ENCODE measurements around the gene CLEC2A. TPM values are rescaled to one million over a fixed set of nuclear protein-coding genes. Genes with fewer than 3 reads are reported as not detected.

CLEC2A gene
- total and polyA plus RNA-seq, 7 donors = not detected

DNA sequence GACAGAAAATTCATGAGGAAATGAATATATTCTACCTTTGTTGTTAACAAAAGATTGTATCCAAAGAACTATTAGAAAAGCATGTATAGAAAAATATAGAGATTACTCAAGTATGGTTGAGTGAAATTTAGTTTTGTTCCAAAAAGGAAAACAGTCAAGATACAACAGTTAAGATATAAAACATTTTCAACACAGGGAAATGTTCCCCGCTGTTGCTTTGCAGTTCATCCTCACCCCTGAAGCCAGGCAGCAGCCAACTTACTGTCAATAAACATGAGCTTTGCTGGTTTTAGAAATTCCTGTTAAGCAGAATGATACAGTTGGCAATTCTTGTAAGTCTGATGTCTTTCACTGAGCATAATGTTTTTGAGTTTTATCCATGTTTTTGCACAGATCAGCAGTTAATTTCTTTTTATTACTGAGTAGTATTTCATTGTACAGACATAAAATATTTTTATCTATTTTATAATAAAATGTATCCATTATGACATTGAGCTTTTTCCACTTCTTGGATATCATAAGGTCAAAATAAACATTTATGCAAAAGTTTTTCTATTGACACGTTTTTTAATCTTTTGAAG, 61.8 kb downstream of the CLEC2A start:
- intact Hi-C loops (cut with DNase I) = no loop called here
- Histone ChIP-seq H3K27ac (peak overlapping the region; percentile 67 to 77 (median 71)), H3K4me1 (no peaks in the 10 kb centered on the region), H3K36me3 (no peaks in the 10 kb centered on the region), H3K27me3 (no peaks in the 10 kb centered on the region), H3K4me3 (peak overlapping the region; percentile 13 to 48 (median 40)), H3K9me3 (no peaks in the 10 kb centered on the region)
- WGBS, 2 donors = 61 to 78% methylated on average over 2 of the region's 2 CpGs
- DNase-seq = no peak
- TF ChIP-seq EP300 (IDR thresholded peaks at IDR 0.05) (no peak), CTCF (IDR thresholded peaks at IDR 0.05) (no peak), POLR2A (IDR thresholded peaks at IDR 0.05) (no peak), POLR2AphosphoS5 (IDR thresholded peaks at IDR 0.05) (no peak)

DNA sequence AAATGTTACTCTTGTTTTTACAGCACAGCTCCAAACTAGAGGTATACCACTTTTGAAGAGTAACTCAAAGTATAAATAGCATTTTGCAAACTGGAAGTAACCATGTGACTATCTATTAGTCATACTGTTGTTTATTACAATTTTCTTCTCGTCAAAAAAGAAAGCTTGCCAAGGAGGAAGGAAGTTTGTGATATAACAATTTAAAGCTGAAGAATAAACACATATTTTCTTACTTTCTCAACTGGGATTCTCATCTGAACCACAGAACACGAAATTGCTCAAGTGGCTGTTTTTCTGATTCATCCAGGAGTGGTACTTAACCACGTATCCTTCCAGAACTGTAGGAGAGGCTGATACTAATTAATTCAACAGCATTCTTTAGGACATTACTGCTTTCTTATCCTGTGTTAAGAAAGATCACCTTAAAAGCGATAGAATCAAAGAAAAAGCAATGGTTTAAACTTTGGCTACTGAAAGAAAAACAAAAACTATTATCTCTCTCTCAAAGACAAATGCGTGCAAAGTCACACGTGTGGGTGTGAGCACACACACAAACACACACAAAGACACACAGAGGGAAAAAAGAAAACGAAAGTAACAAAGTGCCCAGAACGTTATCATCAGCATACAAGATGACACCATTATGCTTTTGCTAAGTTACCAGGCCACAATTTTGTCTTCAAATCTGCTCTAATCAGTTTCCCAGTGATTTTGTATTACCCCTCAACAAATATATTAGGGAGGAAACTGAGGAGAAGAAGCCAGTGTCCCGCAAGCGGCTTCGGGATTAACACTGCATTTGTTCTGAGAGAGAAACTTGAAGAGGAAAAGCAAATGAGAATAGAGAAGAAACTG, 62.6 kb downstream of the CLEC2A start, which contains the start of gene CLEC2B:
Gene CLEC2B, minus strand, starts transcription at position 48 of the 855 bp plus-strand sequence.
- H3K9me3 ChIP-seq = no peaks in the 10 kb centered on the region
- H3K4me1 ChIP-seq = no peaks in the 10 kb centered on the region
- H3K4me3 ChIP-seq = peak within 1 kb of the TSS; percentile 13 to 48 (median 40)
- TF ChIP-seq POLR2A (IDR thresholded peaks at IDR 0.05) (no peak), POLR2AphosphoS5 (IDR thresholded peaks at IDR 0.05) (peak; percentile 42 to 82 (median 54)), CTCF (IDR thresholded peaks at IDR 0.05) (no peak), EP300 (IDR thresholded peaks at IDR 0.05) (peak in 1 of 4 donors; percentile 10)
- intact Hi-C loops (cut with DNase I) = no loop called here
- H3K27ac ChIP-seq = peak within 1 kb of the TSS; percentile 67 to 77 (median 71)
- DNase-seq = no peak
- no peaks in the 10 kb centered on the region for H3K27me3 ChIP-seq
- H3K36me3 ChIP-seq = no peaks in the 10 kb centered on the region
- 5 to 6% methylated on average over 11 of the region's 11 CpGs for WGBS, 2 donors

GRCh38 chr12:9868951-9869306, 63.2 kb downstream of the CLEC2A start:
- TF ChIP-seq CTCF (IDR thresholded peaks at IDR 0.05) = no peak
- TF ChIP-seq EP300 (IDR thresholded peaks at IDR 0.05) = no peak
- no peak for TF ChIP-seq POLR2AphosphoS5 (IDR thresholded peaks at IDR 0.05)
- TF ChIP-seq POLR2A (IDR thresholded peaks at IDR 0.05) = no peak
- no peaks in the 10 kb centered on the region for H3K36me3 ChIP-seq
- intact Hi-C loops (cut with DNase I) = no loop called here
- H3K4me1 ChIP-seq = no peaks in the 10 kb centered on the region
- no peak for DNase-seq
- H3K27ac ChIP-seq = peak overlapping the region; percentile 67 to 77 (median 71)
- no peaks in the 10 kb centered on the region for H3K9me3 ChIP-seq
- 34 to 49% methylated on average over 4 of the region's 4 CpGs for WGBS, 2 donors
- peak overlapping the region; percentile 13 to 48 (median 40) for H3K4me3 ChIP-seq
- H3K27me3 ChIP-seq = no peaks in the 10 kb centered on the region

DNA sequence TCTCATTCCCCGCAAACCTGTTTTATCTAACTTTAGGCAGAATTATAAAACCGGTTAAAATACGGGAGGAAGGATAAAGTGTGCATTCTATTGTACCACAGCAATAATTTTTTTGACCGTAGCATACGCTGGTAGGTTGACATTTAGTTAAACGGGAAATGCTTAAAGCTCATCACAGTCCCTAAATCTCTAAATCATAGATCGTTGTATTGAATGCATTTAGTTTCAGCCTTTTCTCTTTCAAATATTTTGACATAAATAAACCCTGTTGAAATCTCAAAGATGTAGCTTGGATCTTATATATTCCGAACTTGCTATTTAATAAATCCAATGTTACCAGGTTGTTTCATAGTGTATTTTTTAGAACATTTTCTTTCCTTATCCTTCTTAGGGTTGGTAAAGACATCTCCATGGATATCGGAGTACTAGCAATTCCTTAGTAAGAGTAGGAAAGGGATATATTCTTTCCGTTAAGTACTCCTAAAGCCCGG, 63.8 kb downstream of the CLEC2A start:
- Histone ChIP-seq H3K4me1 (no peaks in the 10 kb centered on the region), H3K36me3 (no peaks in the 10 kb centered on the region), H3K27ac (peak overlapping the region; percentile 67 to 77 (median 71)), H3K4me3 (peak overlapping the region; percentile 13 to 48 (median 40)), H3K9me3 (no peaks in the 10 kb centered on the region), H3K27me3 (no peaks in the 10 kb centered on the region)
- intact Hi-C loops (cut with DNase I) = no loop called here
- WGBS, 2 donors = 36 to 77% methylated on average over 11 of the region's 11 CpGs
- TF ChIP-seq EP300 (IDR thresholded peaks at IDR 0.05) = no peak
- no peak for TF ChIP-seq CTCF (IDR thresholded peaks at IDR 0.05)
- peak in 1 of 4 donors; percentile 23 for TF ChIP-seq POLR2AphosphoS5 (IDR thresholded peaks at IDR 0.05)
- TF ChIP-seq POLR2A (IDR thresholded peaks at IDR 0.05) = no peak
- no peak for DNase-seq
